GM12878 (cell line): ENCODE measurements around the gene TNFAIP8L1.

Experiments
- CBX5 ChIP-seq: sonication (generic); IDR thresholded peaks from 2 replicates; pipeline ENCODE4 v1.6.1; 2016; ENCODE audit warnings: low read depth, moderate library complexity, mild to moderate bottlenecking, inconsistent platforms
- FOXK2 ChIP-seq: fragments of 450-650 bp; IDR thresholded peaks from 2 replicates; pipeline ENCODE4 v1.6.1; 2017; ENCODE audit warnings: mild to moderate bottlenecking, moderate library complexity
- MAX ChIP-seq: IDR thresholded peaks from 2 replicates; pipeline ENCODE4 v1.6.1; 2012; ENCODE audit warnings: low read depth, low read length, improper control_type of control experiment

- TF ChIP-seq MAX (no peak), CBX5 (no peak), FOXK2 (no peak)
These were observed 49.5 kb upstream of the TNFAIP8L1 start for GRCh38 chr19:4589579-4590410.
